Measurements from ENCODE around the gene ABCA10.
"Not testable (repeated sequence)": the region's sequence is repeated elsewhere in the genome, so short reads cannot be mapped to it uniquely, and the experiment has no call there.

Gene ABCA10, protein sequence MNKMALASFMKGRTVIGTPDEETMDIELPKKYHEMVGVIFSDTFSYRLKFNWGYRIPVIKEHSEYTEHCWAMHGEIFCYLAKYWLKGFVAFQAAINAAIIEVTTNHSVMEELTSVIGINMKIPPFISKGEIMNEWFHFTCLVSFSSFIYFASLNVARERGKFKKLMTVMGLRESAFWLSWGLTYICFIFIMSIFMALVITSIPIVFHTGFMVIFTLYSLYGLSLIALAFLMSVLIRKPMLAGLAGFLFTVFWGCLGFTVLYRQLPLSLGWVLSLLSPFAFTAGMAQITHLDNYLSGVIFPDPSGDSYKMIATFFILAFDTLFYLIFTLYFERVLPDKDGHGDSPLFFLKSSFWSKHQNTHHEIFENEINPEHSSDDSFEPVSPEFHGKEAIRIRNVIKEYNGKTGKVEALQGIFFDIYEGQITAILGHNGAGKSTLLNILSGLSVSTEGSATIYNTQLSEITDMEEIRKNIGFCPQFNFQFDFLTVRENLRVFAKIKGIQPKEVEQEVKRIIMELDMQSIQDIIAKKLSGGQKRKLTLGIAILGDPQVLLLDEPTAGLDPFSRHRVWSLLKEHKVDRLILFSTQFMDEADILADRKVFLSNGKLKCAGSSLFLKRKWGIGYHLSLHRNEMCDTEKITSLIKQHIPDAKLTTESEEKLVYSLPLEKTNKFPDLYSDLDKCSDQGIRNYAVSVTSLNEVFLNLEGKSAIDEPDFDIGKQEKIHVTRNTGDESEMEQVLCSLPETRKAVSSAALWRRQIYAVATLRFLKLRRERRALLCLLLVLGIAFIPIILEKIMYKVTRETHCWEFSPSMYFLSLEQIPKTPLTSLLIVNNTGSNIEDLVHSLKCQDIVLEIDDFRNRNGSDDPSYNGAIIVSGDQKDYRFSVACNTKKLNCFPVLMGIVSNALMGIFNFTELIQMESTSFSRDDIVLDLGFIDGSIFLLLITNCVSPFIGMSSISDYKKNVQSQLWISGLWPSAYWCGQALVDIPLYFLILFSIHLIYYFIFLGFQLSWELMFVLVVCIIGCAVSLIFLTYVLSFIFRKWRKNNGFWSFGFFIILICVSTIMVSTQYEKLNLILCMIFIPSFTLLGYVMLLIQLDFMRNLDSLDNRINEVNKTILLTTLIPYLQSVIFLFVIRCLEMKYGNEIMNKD (N-terminal part only)
- 5.2 to 10.4 reads per million in 2 donors for total RNA-seq

DNA sequence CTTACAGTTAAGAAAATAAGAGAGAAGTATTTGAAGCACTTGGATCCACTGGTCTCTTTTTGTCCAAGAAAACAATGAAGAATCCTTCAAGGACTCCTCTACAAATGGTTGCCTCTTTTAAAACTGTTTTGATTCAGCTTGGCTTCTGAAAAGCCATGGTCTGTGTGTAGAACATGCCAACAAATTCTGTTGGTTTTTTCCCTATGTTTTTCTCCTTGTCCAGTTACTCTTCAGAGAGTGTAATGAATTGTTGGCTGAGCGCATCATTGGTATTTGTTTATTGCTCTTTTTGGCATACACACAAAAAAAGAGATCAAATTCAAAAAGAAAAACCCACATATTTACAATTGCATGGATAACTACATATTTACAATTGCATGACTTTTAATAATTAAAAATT is at the start of gene ABCA10:
ABCA10 (minus strand) TSS at position 249 of the 400 bp plus-strand sequence. CDS start 3,466 bp downstream, outside the sequence.
- DNase-seq, result no peak

DNA sequence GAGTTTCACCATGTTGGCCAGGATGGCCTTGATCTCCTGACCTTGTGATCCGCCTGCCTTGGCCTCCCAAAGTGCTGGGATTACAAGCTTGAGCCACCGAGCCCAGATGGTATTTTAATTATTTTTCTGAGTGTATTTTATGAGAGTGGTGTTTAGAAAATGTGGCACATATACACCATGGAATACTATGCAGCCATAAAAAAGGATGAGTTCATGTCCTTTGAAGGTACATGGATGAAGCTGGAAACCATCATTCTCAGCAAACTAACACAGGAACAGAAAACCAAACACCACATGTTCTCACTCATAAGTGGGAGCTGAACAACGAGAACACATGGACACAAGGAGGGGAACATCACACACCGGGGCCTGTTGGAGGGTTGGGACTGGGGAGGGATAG is 47.7 kb upstream of the ABCA10 start:
- DNase-seq, result not testable (repeated sequence)

DNA sequence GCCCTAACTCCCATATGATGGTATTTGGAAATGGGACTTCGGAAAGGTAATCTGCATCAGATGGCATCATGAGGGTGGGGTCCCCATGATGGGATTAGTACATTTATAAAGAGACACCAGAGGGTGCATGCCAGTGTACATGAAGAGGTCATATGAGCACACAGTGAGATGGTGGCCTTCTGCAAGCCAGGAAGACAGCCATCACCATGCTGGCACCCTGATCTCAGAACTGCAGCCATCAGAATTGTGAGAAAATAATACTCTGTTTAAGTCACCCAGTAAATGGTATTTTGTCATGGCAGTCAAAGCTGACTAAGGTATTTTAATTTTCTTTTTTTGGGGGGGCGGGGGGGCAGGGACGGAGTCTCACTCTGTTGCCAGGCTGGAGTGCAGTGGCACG is 47.1 kb upstream of the ABCA10 start:
- no peak for DNase-seq

DNA sequence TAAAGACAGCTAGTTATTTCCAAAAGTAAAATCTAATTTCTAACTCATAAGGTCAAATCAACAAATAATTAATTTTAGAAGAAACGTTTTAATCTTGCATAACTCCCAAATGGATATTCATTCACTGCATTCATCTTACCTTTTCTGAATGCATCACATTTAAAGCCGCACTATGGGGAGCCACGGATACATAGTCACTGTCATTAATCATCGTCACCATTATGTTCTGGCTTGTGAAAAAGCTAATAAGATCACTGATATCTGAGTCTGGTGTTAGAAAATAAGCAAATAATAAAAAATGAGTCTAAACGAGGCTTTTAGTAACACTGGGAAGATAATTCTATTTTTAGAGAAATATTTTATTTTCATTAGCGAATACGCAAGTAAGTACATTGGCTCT is 42.4 kb upstream of the ABCA10 start:
- no peak for DNase-seq

DNA sequence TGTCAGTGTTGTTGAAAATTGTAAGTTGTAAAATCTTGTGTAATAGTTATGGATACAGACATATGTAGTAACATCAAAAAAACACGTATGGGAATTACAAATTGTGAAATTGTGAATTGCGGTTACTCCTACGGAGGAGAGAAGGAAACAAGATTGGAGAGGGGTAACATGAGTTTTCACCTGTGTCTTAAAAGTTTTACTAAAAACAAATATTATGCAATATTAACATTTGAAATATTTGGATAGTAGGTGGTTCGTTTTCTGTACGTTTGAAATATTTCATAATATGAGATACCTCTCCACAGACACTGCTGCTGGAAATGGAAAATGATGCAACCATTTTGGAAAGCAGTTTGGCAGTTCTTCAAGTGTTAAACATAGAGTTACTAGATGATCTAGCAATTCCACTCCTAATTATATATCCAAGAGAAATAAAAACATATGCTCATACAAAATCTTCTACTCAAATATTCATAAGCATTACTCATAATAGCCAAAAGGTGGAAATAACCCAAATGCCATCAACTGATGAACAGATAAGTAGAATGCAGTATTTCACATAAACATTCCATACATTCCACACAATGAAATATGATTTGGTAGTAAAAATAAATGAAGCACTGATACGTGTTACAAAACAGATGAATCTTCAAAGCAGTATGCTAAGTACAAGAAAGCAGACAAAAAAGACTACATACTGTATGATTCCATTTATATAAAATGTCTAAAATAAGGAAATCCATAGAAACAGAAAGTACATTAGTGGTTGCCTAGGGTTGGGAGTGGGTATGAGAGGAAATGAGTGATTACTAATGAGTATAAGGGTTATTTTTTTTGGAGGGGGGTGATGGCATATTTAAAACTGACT is 40.7 kb upstream of the ABCA10 start:
- no peak for DNase-seq

DNA sequence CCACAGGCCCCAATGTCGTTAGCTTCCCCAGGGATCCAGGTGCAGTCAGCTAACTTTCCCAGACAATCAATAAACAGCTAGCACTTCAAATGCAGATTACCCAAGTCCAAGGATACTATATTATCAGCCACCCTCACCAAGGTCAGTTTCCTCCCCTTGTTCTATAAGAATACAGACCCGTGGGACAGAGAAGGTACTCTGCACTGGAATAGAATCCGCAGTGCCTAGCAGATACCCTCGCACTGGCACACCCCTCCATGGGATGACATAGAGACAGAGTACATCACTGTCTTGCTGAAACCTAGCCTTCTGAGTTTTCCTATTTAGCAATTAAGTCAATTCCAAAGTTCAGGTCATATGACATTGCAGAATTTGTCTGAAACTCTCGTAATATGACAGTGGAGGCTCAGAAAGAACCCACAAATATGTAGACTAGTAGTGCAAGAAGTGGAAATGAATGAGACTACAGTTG is 40.0 kb upstream of the ABCA10 start:
- no peak for DNase-seq

DNA sequence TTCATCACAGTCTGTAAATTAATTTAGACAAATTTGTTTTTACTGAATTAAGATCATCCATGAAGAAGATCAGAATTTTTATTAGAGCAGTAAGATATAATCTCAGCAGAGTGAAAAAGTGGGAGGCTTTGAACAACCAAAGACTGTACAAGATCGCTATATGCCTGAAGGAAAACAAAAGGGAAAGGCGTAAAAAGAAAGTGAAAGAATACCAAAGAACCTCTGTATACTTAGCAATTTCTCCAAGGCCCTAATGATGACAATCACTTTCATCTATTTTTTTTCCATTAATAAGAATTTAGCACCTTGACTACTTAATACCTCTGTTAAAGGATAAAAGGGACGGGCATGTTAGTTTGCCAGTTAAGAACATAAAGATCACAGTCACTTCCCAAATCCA is 38.6 kb upstream of the ABCA10 start:
- no peak for DNase-seq

DNA sequence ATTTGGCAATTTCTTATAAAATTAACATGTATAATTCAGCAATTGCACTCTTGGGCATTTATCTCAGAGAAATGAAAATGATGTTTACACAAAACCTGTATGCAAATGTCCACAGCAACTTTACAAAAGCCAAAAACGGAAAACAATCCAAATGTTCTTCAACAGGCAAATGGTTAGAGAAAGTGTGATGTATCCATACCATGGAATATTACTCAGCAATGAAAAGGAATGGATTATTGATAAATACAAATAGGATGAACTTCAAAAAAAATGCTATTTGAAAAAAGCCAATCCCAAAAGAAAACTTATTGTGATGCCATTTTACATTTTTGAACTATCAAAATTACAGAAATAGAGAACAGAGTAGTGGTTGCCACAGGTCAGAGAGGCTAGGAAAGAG is 37.2 kb upstream of the ABCA10 start:
- DNase-seq, result no peak

DNA sequence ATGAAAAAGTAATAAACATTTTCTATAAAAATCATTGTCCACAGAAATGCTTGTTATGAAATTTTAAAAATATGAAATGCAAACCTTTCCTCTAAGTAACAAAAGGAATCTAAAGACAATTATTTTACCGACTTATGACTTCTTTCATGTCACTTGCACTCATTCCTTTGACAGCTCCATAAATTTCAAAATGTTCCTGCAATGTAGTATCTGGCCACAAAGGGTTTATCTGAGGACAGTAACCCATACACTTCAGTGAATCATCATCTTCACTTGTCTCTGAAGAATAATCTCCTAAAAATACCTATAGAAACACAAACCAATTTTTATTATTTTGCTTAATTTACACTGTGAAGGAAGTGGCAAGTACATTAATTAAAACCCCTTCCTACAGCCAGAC is 25.6 kb upstream of the ABCA10 start:
- DNase-seq, result no peak

DNA sequence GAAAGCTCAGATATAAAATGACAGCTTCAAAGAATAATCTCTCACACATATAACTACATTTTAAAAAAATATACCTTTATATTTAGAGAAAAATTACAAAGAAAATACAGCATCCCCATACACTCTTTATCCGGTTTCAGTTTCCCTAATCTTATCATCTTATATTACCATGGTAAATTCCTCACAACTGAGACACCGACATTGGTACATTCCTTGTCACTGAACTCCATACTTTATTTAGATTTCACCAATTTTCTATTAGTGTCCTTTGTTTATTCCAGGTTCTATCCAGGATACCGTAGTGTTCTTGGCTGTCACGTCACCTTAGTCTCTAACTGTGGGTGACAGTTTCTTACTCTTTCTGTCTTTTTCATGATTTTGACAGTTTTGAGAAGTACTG is 22.0 kb upstream of the ABCA10 start:
- DNase-seq, result no peak

DNA sequence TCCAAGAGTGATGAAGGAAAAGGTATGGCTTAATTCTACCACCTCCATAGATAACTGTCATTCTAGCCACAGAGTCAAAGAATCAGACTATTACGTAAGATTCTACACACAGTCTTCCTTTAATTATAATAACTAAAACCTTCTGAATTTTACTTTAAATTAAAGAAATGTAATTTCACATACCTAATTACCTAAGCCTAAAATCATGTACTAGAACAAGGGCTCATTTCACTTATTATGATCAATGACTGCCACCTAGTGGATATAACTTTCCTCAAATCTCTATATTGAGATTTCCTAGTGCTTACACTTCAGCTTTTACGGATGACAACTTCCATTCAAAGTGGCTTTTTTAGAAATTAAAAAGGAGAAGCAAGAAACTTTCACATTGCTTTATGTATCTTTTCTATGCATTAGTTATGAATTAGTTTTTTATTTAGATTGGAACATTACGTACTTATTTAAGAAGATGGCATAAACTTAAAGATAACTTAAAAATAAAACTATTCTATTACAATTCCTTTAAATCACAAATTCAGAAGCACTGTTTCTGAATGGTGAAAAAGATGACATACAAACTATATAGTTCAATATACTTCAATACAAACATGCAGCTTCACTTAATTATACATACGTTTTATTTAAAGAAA is 18.2 kb upstream of the ABCA10 start:
- DNase-seq, result no peak

DNA sequence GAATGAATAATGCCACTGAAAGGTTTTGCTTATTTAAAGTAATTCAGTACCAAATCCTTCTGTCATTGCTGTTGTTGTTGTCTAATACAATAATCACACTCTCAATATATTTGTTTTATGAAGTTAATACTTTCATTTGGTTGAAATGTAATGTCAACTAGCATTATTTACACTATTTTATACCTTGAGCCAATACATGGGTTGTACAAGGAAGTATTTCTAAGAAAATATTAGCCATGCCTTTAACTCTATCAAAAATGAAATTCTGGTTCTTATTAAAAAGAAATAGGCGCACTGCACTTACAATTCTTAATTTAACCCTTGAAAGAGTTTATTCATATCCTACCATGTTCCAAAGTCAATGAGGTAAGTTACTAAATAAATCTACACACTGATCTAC is 17.6 kb upstream of the ABCA10 start:
- DNase-seq, result no peak

DNA sequence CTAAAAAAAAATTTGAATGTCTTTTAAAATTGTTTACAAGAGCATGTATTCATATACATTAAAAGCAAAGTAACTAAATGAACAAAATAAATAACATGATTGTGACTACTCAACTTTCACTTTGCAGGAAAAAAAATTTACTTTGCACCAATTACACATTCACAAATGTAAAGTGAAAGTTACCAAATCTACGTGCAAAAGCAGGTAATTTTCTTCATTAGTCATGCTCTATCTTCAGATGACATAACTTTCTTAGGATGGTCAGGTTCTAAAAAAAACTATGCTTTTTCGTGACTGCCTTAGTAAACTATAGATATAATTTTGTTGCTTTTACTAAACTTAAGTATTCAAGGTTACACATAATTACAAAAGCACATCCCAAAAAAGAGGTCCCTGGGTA is 17.0 kb upstream of the ABCA10 start:
- DNase-seq, result no peak

DNA sequence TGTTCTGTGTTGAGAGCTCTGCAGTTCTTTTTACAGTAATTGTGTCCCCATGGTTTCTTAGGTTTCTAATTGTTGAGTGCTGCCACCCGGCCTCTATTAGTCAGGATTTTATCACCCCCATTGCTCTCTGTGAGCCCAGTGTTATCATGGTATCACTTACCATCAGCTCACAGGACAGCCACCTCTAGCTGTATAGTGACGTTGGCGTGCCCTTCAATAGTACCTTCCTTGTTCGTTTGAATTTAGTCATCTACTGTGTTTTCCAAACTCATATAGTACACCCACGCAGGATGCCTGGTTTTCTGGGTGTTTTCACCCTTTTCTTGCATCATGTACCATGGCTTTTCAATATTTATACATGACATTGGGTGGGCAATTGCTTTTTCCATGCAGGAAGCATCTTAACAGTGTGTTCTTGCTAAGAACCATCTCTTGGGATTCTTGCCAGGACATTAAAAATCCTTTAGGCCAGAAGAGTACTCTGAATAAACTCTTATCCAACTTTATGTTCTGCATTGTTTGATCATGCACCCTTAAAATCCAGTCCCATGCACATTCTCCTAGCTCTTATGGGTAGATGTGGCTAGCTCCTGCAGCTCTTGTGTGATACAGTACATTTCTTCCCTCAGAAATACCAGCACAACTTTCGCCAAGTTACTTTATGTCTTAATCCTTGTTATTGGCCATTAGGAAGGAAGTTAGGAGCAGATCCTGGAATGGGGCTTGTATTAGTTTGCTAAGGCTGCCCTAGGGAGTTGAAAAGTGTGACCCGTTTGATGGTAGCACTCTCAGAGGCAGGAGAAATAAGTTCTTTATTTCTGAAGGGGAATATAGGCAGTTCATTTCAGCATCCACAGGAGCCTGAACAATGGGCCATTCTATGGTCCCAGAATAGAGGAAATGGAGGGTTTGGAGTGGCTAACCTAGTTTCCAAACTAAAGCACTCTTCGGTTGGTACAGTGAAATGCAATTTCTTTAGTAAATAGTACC is 11.3 kb upstream of the ABCA10 start:
- DNase-seq, result no peak

DNA sequence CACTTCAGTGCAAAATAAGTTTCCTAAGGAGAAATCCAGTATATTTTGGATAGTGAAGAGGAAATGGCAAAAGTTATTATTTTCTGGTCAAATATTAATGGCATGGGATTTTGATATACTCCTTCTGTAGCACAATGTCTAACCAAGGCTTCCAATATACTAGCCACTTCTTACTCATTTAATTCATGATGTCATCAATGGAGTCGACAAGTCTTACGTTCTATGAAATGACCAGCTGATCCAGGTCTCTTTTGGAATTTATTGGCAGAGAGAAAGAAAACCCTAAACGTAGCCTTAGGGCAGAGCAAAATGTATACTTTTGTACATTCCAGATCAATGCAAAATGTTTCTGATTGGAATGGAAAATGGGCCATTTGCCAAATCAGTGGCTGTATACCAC is 8.3 kb upstream of the ABCA10 start:
- no peak for DNase-seq

DNA sequence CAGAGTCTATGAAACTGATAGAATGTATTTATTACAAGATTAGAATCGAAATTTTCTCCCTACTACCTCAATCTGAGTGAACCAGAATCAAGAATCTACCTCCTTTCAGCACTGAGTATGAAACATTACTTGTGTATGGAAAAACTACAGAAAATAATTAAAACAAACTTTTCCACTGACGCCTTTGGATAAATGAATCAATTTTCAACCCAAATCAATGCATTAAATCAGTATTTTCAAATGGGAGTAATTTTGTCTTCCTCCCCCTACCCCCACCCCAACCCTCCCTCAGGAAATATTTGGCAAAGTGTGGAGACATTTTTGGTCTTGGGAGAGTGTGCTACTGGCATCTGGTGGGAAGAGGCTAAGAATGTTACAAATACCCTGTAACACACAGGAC is 7.8 kb upstream of the ABCA10 start:
- no peak for DNase-seq

DNA sequence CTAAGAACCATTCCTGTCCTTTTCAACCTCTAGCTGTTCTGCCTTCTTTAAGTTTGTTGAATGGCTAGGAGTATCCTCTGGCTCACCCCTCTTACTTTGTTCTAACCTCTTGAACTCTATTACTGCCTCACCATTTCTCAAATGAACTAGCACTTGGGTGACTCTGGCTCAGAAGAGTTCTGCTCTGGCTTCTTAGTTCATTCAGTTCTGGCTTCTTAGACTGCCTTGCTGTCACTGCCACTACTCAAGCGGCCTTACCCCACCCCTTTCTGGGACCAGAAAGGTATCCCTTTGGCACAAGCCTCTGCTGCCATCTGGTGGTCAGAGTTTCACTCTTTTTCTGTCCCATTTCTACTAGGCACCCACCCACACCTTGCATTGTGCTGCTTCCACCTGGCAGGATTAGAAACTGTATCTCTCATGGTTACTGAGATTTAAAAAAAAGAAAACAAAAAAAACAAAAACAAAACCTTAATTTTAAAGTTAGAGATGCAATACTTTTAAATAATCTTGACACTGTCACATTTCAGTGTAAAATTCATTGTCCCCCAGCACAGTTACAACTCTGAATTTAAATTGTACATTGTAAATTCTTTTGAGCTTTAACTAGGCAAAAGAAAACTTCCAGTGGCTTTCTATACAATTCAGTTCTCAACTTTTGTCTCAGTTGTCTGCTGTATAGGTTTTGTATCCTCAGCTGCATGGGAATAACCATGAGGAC is 6.9 kb upstream of the ABCA10 start:
- no peak for DNase-seq

DNA sequence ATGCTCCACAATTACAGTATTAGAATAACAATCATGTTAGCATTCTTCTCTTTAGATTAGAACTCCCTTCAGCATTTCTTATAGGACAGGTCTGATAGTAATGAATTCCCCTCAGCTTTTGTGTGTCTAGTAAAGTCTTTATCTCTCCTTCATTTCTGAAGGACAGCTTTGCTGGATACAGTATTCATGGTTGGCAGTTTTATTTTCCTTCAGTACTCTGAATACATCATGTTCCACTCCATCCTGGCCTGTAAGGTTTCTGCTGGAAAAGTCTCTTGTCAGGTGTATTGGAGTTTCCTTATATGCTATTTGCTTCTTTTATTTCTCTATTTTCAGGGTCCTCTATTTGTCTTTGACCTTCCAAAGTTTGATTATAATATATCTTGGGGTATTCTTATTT is 4.0 kb upstream of the ABCA10 start:
- DNase-seq, result no peak

DNA sequence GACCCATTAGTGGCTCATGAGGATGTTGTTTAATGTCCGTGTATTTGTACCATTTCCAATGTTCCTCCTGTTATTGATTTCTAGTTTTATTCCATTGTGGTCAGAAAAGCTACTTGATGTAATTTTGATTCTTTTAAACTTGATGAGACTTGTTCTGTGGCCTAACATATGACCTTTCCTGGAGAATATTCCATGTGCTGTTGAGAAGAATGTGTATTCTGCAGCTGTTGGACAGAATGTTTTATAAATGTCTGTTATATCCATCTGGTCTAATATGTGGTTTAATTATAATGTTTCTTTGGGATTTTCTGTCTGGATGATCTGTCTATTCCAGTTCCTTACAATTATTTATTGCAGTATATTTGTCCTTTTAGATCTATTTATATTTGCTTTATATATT is 2.9 kb upstream of the ABCA10 start:
- no peak for DNase-seq

DNA sequence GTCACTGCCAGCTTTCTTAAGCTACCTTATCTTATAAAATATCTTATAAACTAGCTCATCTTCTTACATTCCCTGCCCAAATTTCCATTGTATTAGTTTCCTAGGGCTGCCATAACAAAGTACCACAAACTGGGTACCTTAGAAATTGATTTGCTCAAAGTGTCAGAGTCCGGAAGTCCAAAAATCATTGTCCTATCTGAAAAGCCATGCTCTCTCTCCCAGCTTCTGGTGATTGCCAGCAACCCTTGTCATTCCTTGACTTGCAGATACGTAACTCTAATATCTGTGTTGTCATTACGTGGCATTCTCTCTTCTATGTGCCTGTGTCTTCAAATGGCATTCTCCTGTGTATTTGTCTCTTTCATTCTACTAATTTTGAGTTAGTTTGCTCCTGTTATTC is 2.3 kb upstream of the ABCA10 start:
- DNase-seq, result no peak
